GM21528 (cell line): ENCODE data around the gene PKD2.

Experiments
- ATAC-seq: cut with Tn5 transposase; IDR thresholded peaks from one replicate; pipeline ENCODE4 v1.9.1; 2021; ENCODE audit warnings: mild to moderate bottlenecking, moderate library complexity; ENCODE audit not compliant: unreplicated experiment, low FRiP score

Gene PKD2

GRCh38 chr4:88060431-88060830 lies 53.0 kb downstream of the PKD2 start:
- ATAC-seq, result no peak

GRCh38 chr4:88062311-88062710 lies 54.9 kb downstream of the PKD2 start:
- ATAC-seq, result no peak

GRCh38 chr4:88062843-88063242 lies 55.4 kb downstream of the PKD2 start:
- no peak for ATAC-seq

- no peak for ATAC-seq
These were observed 56.3 kb downstream of the PKD2 start for GRCh38 chr4:88063634-88064296.

GRCh38 chr4:88064410-88064809 lies 57.0 kb downstream of the PKD2 start:
- ATAC-seq, result no peak

- no peak for ATAC-seq
These were observed 62.6 kb downstream of the PKD2 start for GRCh38 chr4:88070031-88070430.

GRCh38 chr4:88075336-88075735 lies 67.9 kb downstream of the PKD2 start:
- no peak for ATAC-seq

GRCh38 chr4:88077911-88078524 lies 70.6 kb downstream of the PKD2 start:
- no peak for ATAC-seq

- ATAC-seq, result no peak
These were observed 71.1 kb downstream of the PKD2 start for GRCh38 chr4:88078579-88078978.

GRCh38 chr4:88080626-88081025 lies 73.2 kb downstream of the PKD2 start:
- ATAC-seq, result no peak

GRCh38 chr4:88087004-88087403 lies 79.6 kb downstream of the PKD2 start:
- no peak for ATAC-seq

- no peak for ATAC-seq
These were observed 83.5 kb downstream of the PKD2 start for GRCh38 chr4:88090898-88091297.

GRCh38 chr4:88091378-88091777 lies 83.9 kb downstream of the PKD2 start:
- ATAC-seq, result no peak

GRCh38 chr4:88093874-88094273 lies 86.4 kb downstream of the PKD2 start:
- ATAC-seq, result no peak

- ATAC-seq, result no peak
These were observed 89.9 kb downstream of the PKD2 start for GRCh38 chr4:88097301-88097700.

- no peak for ATAC-seq
These were observed 90.3 kb downstream of the PKD2 start for GRCh38 chr4:88097781-88098180.

- ATAC-seq, result no peak
These were observed 91.7 kb downstream of the PKD2 start for GRCh38 chr4:88098993-88099752.

GRCh38 chr4:88101165-88101564 lies 93.7 kb downstream of the PKD2 start:
- ATAC-seq, result no peak

- no peak for ATAC-seq
These were observed 94.6 kb downstream of the PKD2 start for GRCh38 chr4:88102026-88102425.

- ATAC-seq, result no peak
These were observed 97.6 kb downstream of the PKD2 start for GRCh38 chr4:88104902-88105610.

GRCh38 chr4:88106205-88106604 lies 98.8 kb downstream of the PKD2 start:
- no peak for ATAC-seq
